A549 treated with CpdA at 1 μM for 4 hours (cell line): ENCODE data around the gene SEC63. TPM values are rescaled to one million over a fixed set of nuclear protein-coding genes. Genes with fewer than 3 reads are reported as not detected.

ENCODE experiments used
- total RNA-seq: library from RNA; stranded (reverse); fragments of 200-300 nt; extraction: Qiagen RNA extraction; gene quantifications from 5 replicates; pipeline ENCODE4 v1.2.3, GENCODE V29; 2022; ENCODE audit warnings: low read depth

The SEC63 gene
- 20.0 to 27.4 TPM (median 22.8 TPM) in 5 replicates for total RNA-seq

DNA sequence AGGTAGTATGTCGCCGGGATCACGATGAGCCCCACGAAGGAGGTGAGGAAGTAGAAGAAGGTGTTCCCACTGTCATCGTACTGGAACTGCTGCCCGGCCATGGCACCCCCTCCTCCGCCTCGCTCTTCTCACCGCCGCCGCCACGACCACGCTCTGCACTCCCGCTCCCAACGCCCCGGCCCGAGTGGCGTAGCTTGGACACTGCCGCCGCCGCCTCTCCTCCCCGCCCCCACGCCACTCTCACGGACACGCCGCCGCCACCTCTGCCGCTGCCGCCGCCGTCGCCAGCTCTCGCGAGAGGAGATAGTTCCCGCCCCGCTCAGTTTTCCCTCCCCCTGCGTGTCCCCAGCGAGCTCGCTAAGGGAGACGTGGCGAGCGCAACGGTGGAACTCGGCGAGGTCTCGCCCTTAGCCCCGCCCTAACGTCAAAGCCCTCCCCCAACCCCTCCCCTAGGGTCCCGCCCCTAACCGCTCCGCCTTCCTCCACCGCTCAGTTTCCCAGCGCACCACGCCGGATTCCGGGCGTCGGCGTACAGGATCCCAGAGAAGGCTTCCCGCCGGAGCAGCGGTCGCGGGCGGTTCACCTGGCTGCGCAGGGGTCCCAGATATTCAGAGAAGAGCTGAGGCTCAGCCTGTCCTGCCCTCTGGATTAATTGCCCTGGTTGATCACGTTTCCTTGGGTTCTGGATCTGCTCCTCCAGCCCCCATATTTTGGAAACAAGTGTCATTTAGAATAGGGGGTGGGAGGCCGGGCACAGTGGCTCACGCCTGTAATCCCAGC lies at the start of gene SEC63:
TSS of gene SEC63 (minus strand) at position 300 of the 780 bp plus-strand sequence. CDS start at position 101, 199 bp downstream.

Other genes with a start within 250 kb of the SEC63 start
- not detected in 5 replicates for gene SCML4, start 133.9 kb downstream of the SEC63 start, total RNA-seq
- gene OSTM1, start 116.5 kb upstream of the SEC63 start, total RNA-seq: 18.5 to 35.1 TPM (median 18.7 TPM) in 5 replicates
- gene NR2E1, start 207.8 kb upstream of the SEC63 start, total RNA-seq: 0.03 to 0.09 TPM (median 0.05 TPM) in 3 of 5 replicates, not detected in the others